GM12878 (cell line): ENCODE results near the gene EMP3. TPM values are rescaled to one million over a fixed set of nuclear protein-coding genes. Genes with fewer than 3 reads are reported as not detected.

Source experiments
- ATAC-seq: fragments of 200-7000 bp; cut with Tn5 transposase; 3 replicates; pipeline ENCODE4 v1.9.1; 2020; ENCODE audit warnings: mild to moderate bottlenecking, moderate library complexity
- BruUV-seq: library from RNA; stranded (reverse); fragments of 400-500 nt; replicated peaks from 2 replicates; lab custom pipeline; 2021; lab: Mats Ljungman, UMichigan
- CTCF ChIA-PET: fragments of 300-600 bp; sonication (Branson Sonifier 250); formaldehyde crosslinking; extraction: SDS; loops from one replicate; lab custom pipeline; 2021; ENCODE audit warnings: inconsistent platforms; lab: Yijun Ruan, JAX
- POLR2A ChIA-PET: fragments of 350-600 bp; formaldehyde crosslinking; extraction: SDS; loops from one replicate; lab custom pipeline; 2021; ENCODE audit warnings: inconsistent platforms; lab: Charles Lee
- RAD21 ChIA-PET: fragments of 300-600 bp; sonication (Branson Sonifier 250); formaldehyde crosslinking; loops from one replicate; lab custom pipeline; 2023; ENCODE audit warnings: antibody characterized with exemption; ENCODE audit not compliant: unreplicated experiment; lab: Charles Lee
- SMC1A ChIA-PET: fragments of 300-600 bp; sonication (Branson Sonifier 250); formaldehyde crosslinking; loops from one replicate; lab custom pipeline; 2023; ENCODE audit not compliant: unreplicated experiment, uncharacterized antibody; lab: Charles Lee
- DNase-seq: peaks from one replicate; pipeline ENCODE4 v3.0.0-alpha.2; 2011; ENCODE audit warnings: low read depth, low spot score
- FAIRE-seq: peaks from 3 replicates; lab custom pipeline; 2011; peaks lifted over from hg19 to GRCh38; lab: Jason Lieb, UNC
- H2AFZ ChIP-seq: 2 replicates; pipeline ENCODE4 v1.6.0; 2011; ENCODE audit warnings: low read depth, low read length, control low read depth; ENCODE audit not compliant: control insufficient read depth
- H3K27ac ChIP-seq: 2 replicates; pipeline ENCODE4 v1.5.1; 2011; ENCODE audit warnings: control low read depth; ENCODE audit not compliant: control insufficient read depth, insufficient read depth
- H3K27me3 ChIP-seq, 2 experiments: replicated peaks in 1 of 2; 2 replicates each; pipeline versions ENCODE4 v1.6.0 to v1.6.1; 2011; ENCODE audit warnings: low read length in 1 of 2; ENCODE audit not compliant: control insufficient read depth in 2 of 2, insufficient read depth in 2 of 2
- H3K36me3 ChIP-seq, 2 experiments: 2 replicates each; pipeline ENCODE4 v1.5.1; 2011; ENCODE audit warnings: low read length in 1 of 2; ENCODE audit not compliant: control insufficient read depth in 2 of 2, insufficient read depth in 2 of 2
- H3K4me1 ChIP-seq: 2 replicates; pipeline ENCODE4 v1.6.1; 2011; ENCODE audit warnings: mild to moderate bottlenecking, low read length, moderate library complexity, mixed read lengths; ENCODE audit not compliant: control insufficient read depth, insufficient read depth
- H3K4me2 ChIP-seq: 2 replicates; pipeline ENCODE4 v1.6.0; 2011; ENCODE audit warnings: control low read depth; ENCODE audit not compliant: control insufficient read depth, insufficient read depth
- H3K4me3 ChIP-seq: fragments of 200-600 bp; sonication (generic); 2 replicates; pipeline ENCODE4 v1.5.1; 2016
- H3K79me2 ChIP-seq: 2 replicates; pipeline ENCODE4 v1.6.0; 2011; ENCODE audit warnings: low read length; ENCODE audit not compliant: control insufficient read depth, insufficient read depth
- H3K9ac ChIP-seq: 2 replicates; pipeline ENCODE4 v1.8.0; 2011; ENCODE audit warnings: low read length, control low read depth, mixed read lengths; ENCODE audit not compliant: control insufficient read depth, insufficient read depth
- H3K9me3 ChIP-seq: replicated peaks from 3 replicates; pipeline ENCODE4 v1.5.1; 2011; ENCODE audit warnings: mild to moderate bottlenecking, low read length; ENCODE audit not compliant: control insufficient read depth, insufficient read depth
- H4K20me1 ChIP-seq: 2 replicates; pipeline ENCODE4 v1.6.0; 2011; ENCODE audit not compliant: control insufficient read depth, insufficient read depth
- BHLHE40 ChIP-seq, 2 experiments: fragments of 450-650 bp in 1 of 2; IDR thresholded peaks; 2 replicates each; pipeline ENCODE4 v1.6.1; 2011 to 2017; ENCODE audit warnings: low read depth in 2 of 2, borderline replicate concordance in 1 of 2, improper control_type of control experiment in 1 of 2, low read length in 1 of 2, mild to moderate bottlenecking in 1 of 2
- IRF4 ChIP-seq: IDR thresholded peaks from 2 replicates; pipeline ENCODE4 v1.6.1; 2011; ENCODE audit warnings: low read depth, low read length
- RBBP5 ChIP-seq: fragments of 200-600 bp; sonication (generic); conservative IDR thresholded peaks from 2 replicates; pipeline ENCODE4 v1.6.1; 2016
- SREBF2 ChIP-seq: IDR thresholded peaks from 2 replicates; pipeline ENCODE4 v1.6.1; 2012; ENCODE audit warnings: mild to moderate bottlenecking, low read length
- WGBS: methylation state at CpG from one replicate; pipeline ENCODE4 v1.1.6; 2016; ENCODE audit warnings: low lambda C conversion rate; ENCODE audit not compliant: insufficient replicate concordance, insufficient coverage; ENCODE audit errors: missing lambda C conversion rate; 5-methylcytosine and 5-hydroxymethylcytosine counted together
- in situ Hi-C: fragments of 300-500 bp; cut with MboI; formaldehyde crosslinking; loops from 9 replicates; pipeline ENCODE4 v1.14.3; 2018; ENCODE audit warnings: mixed read lengths
- intact Hi-C: fragments of 100-400 bp; cut with micrococcal nuclease; formaldehyde crosslinking; loops from one replicate; pipeline ENCODE4 v1.14.2; 2022; ENCODE audit not compliant: unreplicated experiment
- polyA plus RNA-seq, 11 experiments: library from polyadenylated mRNA; depleted of rRNA in 4 of 11; unstranded in 6 of 11; stranded (reverse) in 5 of 11; fragments of >200 nt; fragmentation: Nextera tagmentation in 4 of 11; fragmentation: Illumina TruSeq in 1 of 11; extraction: Ambion mirVana in 4 of 11; extraction: Trizol in 1 of 11; gene quantifications; 1 replicate in 1 of 11; 2 replicates in 10 of 11; pipeline versions ENCODE4 v1.2.1 to v1.2.3, GENCODE V29; 2011 to 2016; ENCODE audit warnings: inconsistent platforms in 2 of 11, missing spikeins in 2 of 11, low read depth in 1 of 11
- total RNA-seq, 4 experiments: library from RNA; depleted of rRNA in 3 of 4; stranded (reverse); fragments of >200 nt in 3 of 4; fragmentation: Illumina TruSeq in 1 of 4; extraction: Trizol in 1 of 4; gene quantifications; 2 replicates each; pipeline versions ENCODE4 v1.2.1 to v1.2.3, GENCODE V29; 2013 to 2021

EMP3 gene
- total and polyA plus RNA-seq, 10 of the 15 experiments (the other 5 are each of a cell fraction or from before 2014, with no cell fraction given), result 53.2 to 224 (median 134) TPM

DNA sequence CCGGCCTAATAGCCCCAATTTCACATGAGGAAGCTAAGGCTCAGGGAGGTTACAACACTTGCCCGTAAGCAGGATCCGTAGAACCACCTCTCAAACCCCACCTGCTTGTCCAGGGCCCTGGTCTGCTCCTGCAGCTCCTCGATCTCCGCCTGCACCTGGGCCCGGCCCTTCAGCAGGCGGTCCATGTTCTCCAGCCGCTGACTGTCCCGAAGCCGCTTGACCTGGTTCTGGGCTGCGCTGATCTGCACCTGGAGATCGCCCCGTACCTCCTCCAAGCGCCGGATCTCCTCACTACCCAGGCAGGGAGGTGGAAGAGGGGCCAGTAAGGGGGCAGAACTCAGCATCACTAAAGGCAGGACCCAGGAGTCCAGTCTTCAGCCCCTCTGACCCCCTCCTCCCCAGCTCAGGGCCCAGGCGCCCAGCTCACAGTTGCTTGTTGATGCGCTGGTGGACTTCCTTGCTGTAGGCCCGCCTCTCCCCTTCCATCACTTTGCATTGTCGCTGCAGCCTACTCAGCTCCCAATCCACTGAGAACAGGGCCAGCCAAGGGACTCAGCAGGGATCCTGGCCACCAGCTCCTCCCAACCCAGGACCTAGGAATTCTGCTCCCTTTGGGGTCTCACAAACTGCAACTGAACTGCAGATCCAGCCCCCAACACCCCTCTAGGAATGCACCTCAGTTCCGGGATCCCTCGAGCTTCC, 6.9 kb upstream of the EMP3 start:
- Histone ChIP-seq H3K9me3 (no peaks in the 10 kb centered on the region), H3K4me1 (peaks cover 21% of the 10 kb centered on the region), H3K4me3 (no peak overlapping the region), H3K79me2 (peaks cover 2% of the 10 kb centered on the region; the same call in 1 of the 2 replicates), H3K9ac (no peak overlapping the region), H2AFZ (no peak overlapping the region), H3K27ac (no peak overlapping the region), H3K27me3 (no peaks in the 10 kb centered on the region), H3K4me2 (no peak overlapping the region), H3K36me3 (no peaks in the 10 kb centered on the region), H4K20me1 (no peaks in the 10 kb centered on the region)
- 62% methylated on average over 21 of the region's 21 CpGs for WGBS
- intact Hi-C loops, result no loop called here
- no peak for TF ChIP-seq RBBP5
- TF ChIP-seq SREBF2, result no peak
- TF ChIP-seq IRF4, result no peak
- no peak for TF ChIP-seq BHLHE40 (IDR thresholded peaks at IDR 0.05; ENCODE audit: borderline replicate concordance in 1 of 2, low read depth in 2 of 2, low read length in 1 of 2)
- ChIA-PET CTCF (interaction anchor here (0.6 to 9.7 kb wide), 5 partner anchors 15 to 266 kb away, joined by 3 to 238 read pairs (median 4); no protein-coding TSS in a partner anchor), SMC1A (interaction anchor here (0.8 to 13.2 kb wide), 3 partner anchors 15 to 265 kb away, joined by 3 to 223 read pairs (median 6); no protein-coding TSS in a partner anchor), POLR2A (interaction anchor here (0.5 to 2.0 kb wide), 2 partner anchors 16 to 111 kb away, joined by 3 to 10 read pairs; no protein-coding TSS in a partner anchor), RAD21 (interaction anchor here (0.7 to 9.9 kb wide), 4 partner anchors 15 to 266 kb away, joined by 3 to 255 read pairs (median 3); no protein-coding TSS in a partner anchor)
- no TSS peak for BruUV-seq
- ATAC-seq (no peak), DNase-seq (no peak), FAIRE-seq (no peak)
- in situ Hi-C loops, result loop anchor here (5.0 kb wide), 1 partner anchor 269 kb away; no protein-coding TSS in a partner anchor
